Measurements from ENCODE around the gene XRCC4.
A peak's percentile ranks its signal among the peaks of the same experiment; 100 is the strongest.

The XRCC4 gene

DNA sequence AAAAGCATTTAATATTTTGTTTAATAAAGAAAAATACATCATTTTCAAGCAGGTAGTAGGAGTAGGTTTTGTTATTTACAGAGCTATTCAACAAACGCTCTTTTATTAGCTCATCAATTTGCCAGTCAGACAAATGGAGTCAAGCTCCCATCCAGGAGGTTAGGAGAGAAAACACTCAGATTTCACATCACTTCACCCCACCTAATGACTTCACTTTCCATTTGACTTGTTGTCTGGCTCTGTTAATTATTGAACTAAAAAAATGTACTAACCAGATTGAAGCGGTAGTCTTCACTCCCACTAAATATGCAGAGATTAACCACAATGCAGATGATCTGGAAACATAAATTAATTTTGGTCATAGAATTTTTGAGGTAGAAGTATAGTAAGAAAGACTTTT is 200.6 kb downstream of the XRCC4 start:
- TF ChIP-seq, protein P1, sequence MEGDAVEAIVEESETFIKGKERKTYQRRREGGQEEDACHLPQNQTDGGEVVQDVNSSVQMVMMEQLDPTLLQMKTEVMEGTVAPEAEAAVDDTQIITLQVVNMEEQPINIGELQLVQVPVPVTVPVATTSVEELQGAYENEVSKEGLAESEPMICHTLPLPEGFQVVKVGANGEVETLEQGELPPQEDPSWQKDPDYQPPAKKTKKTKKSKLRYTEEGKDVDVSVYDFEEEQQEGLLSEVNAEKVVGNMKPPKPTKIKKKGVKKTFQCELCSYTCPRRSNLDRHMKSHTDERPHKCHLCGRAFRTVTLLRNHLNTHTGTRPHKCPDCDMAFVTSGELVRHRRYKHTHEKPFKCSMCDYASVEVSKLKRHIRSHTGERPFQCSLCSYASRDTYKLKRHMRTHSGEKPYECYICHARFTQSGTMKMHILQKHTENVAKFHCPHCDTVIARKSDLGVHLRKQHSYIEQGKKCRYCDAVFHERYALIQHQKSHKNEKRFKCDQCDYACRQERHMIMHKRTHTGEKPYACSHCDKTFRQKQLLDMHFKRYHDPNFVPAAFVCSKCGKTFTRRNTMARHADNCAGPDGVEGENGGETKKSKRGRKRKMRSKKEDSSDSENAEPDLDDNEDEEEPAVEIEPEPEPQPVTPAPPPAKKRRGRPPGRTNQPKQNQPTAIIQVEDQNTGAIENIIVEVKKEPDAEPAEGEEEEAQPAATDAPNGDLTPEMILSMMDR (IDR thresholded peaks at IDR 0.05; ENCODE audit: control insufficient read depth, insufficient read depth, low read depth, low read length, missing control alignments) = no peak
- no peak for DNase-seq (ENCODE audit: low read depth)

DNA sequence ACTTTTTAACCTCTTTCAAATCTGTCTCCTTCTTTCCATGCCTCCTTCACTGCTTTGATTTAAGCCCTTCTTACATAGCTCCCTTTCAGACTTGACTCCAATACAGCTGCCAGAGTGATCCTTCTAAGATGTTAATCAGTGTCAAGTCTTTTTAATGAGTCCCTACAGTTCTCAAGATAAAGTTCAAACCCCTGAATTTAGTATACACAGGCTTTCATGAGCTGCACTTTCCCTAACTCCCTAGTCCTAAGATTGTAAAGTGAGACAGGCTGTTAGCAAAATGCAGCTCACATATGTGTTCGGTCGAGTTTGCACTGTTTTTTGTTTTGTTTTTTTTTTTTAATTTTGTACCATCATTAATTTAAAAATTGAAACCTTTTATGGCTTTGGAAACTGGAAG is 203.8 kb downstream of the XRCC4 start:
- TF ChIP-seq, protein P1 (IDR thresholded peaks at IDR 0.05; ENCODE audit: control insufficient read depth, insufficient read depth, low read depth, low read length, missing control alignments) = no peak
- DNase-seq (ENCODE audit: low read depth) = no peak

More for the DNA sequence above, 200.6 kb downstream of the XRCC4 start:
- no peak overlapping the region for H3K4me3 ChIP-seq (ENCODE audit: control insufficient read depth, low read depth, low read length)

DNA sequence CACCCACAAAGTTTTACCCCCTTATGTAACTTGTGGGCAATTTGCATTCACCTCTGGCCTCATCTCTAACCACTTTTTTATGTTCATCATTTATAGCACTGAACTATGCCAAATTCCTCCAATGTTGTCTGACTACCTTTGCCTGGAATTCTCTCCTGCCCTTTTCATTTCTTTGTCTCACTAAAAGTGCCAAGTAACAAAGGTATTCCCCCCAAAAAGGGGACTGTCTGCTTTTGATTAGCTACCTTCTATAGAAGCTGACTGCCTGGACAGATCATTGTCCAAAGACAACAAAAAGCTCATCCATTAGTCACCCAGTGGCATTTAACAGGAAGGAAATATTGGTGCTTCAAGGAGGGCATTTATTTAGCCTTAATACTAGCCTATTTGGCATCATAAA is 204.3 kb downstream of the XRCC4 start:
- DNase-seq (ENCODE audit: low read depth) = peak; percentile 87
- TF ChIP-seq, protein P1 (IDR thresholded peaks at IDR 0.05; ENCODE audit: control insufficient read depth, insufficient read depth, low read depth, low read length, missing control alignments) = no peak
- no peak overlapping the region for H3K4me3 ChIP-seq (ENCODE audit: control insufficient read depth, low read depth, low read length)

More for the DNA sequence above, 203.8 kb downstream of the XRCC4 start:
- no peak overlapping the region for H3K4me3 ChIP-seq (ENCODE audit: control insufficient read depth, low read depth, low read length)

DNA sequence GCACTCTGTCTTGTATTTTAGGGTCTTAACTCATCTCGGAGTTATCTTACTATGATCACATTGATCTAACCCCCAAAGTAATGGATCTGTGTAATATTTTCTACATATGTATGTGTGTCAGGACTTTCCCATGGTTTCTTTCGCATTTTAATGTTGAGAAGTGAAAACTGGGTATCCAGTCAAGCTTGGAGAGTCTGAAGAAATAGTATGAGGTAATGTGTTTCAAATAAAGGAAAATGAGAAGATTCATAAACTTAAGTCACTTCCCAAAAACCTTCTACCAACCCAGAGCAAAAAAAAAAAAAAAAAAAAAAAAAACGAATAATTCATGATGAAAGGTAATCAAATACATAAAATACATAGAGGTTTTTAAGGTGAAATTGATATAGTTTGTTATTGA is 206.4 kb downstream of the XRCC4 start:
- TF ChIP-seq, protein P1 (IDR thresholded peaks at IDR 0.05; ENCODE audit: control insufficient read depth, insufficient read depth, low read depth, low read length, missing control alignments) = no peak
- no peak overlapping the region for H3K4me3 ChIP-seq (ENCODE audit: control insufficient read depth, low read depth, low read length)
- DNase-seq (ENCODE audit: low read depth) = no peak

DNA sequence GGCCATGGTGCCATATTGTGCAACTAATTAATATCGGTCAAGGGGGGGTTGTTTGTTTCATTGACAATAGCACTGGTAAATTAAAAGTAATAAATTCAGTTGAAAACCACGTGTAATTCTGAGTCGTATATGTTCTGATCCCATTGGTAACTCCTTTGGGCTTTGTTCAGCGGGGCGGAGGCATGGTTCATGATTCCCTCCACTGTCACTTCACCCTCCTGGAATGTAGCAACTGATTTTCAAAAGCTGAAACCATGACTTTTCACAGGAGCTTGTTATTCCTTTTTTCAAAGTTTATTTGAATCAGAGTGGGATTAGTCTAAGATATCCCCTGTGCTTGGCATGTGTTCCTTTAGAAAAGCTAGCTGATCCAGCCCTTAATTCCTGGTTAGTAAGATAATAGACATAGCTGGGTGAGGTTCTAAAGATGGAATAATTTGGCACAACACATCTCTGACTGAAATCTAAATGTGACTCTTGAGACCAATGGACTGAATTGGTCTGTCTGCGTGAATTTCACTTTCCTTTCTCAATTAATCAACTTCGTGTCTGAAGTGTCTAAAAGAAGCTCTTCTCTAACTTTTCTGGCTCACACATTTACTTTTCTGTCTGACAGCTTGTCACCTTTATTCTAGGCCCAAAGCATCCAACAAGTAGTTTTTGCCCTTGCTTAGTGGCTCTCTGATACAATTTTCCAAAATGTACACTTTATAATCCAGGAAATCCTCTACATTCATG is 208.5 kb downstream of the XRCC4 start:
- no peak overlapping the region for H3K4me3 ChIP-seq (ENCODE audit: control insufficient read depth, low read depth, low read length)
- TF ChIP-seq, protein P1 (IDR thresholded peaks at IDR 0.05; ENCODE audit: control insufficient read depth, insufficient read depth, low read depth, low read length, missing control alignments) = no peak
- DNase-seq (ENCODE audit: low read depth) = no peak

DNA sequence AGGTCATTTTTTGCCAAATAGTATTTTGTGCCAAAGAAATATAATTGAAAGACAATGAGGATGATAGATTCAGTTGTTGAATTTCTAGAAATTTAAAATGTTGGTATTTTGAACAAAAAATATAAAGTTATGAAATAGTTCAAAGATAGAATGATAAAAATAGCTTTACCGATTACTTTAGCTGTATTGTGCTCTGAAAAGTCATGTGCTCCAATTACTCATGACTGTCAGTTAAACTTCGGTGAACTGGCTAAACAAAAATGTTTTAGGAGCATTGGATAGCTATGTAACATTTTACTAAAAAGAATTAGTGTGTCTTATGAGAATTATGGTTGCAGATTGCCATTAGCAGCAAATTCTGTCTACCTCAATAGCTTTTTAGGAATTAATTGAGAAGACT is 216.9 kb downstream of the XRCC4 start:
- DNase-seq (ENCODE audit: low read depth) = no peak
- TF ChIP-seq, protein P1 (IDR thresholded peaks at IDR 0.05; ENCODE audit: control insufficient read depth, insufficient read depth, low read depth, low read length, missing control alignments) = no peak
- H3K4me3 ChIP-seq (ENCODE audit: control insufficient read depth, low read depth, low read length) = no peak overlapping the region

Data from AG09309 (cell line).